GM06990 (cell line): ENCODE data around the gene AP1S1.

Source experiments
- DNase-seq: peaks from one replicate; pipeline ENCODE4 v3.0.0-alpha.2; 2011; ENCODE audit not compliant: insufficient read length; ENCODE audit errors: extremely low read depth
- H3K27me3 ChIP-seq: replicated peaks from 2 replicates; pipeline ENCODE4 v1.6.0; 2011; ENCODE audit warnings: low read length; ENCODE audit not compliant: control insufficient read depth, insufficient read depth
- H3K36me3 ChIP-seq: 2 replicates; pipeline ENCODE4 v1.5.1; 2011; ENCODE audit warnings: low read length; ENCODE audit not compliant: control insufficient read depth, insufficient read depth
- H3K4me3 ChIP-seq: replicated peaks from 2 replicates; pipeline ENCODE4 v1.5.1; 2011; ENCODE audit warnings: low read depth, mild to moderate bottlenecking, control low read depth, low read length
- TF ChIP-seq, protein P1 (sequence below): IDR thresholded peaks from 2 replicates; pipeline ENCODE4 v1.5.1; 2011; ENCODE audit warnings: low read length, control low read depth, mild to moderate bottlenecking, inconsistent platforms; ENCODE audit not compliant: insufficient read depth, poor library complexity, severe bottlenecking

The AP1S1 gene

DNA sequence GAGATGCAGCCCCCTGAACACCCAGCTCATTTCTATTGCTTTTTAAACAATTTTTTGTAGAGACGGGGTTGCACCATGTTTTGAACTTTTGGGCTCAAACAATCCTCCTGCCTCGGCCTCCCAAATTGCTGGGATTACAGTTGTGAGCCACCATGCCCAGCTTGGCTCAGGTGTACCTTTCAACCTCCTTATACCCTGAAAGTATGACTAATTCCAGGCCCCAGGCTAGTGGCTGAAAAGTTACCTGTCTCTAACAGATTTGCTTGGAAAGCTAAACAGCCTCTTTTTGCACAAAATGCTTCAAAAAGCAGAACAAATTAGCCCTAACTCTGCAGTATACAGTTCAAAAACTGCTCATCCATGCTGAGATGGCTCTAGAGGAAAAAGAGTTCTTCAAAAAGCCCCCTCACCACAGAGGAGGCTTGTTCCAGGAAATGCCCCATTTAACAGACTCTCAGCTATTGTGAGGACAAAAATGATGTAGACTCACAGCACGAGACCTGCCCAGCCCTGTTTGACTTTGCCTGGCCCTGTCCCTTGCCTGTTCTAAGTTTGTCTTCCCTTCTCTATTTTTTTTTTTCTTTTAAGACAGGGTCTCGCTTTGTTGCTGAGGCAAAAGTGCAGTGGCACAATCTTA lies 13.4 kb upstream of the AP1S1 start:
- Histone ChIP-seq H3K27me3 (peaks cover under 1% of the 10 kb centered on the region; the same call in 1 of the 2 replicates), H3K4me3 (no peak overlapping the region), H3K36me3 (no peaks in the 10 kb centered on the region)
- TF ChIP-seq, protein P1, sequence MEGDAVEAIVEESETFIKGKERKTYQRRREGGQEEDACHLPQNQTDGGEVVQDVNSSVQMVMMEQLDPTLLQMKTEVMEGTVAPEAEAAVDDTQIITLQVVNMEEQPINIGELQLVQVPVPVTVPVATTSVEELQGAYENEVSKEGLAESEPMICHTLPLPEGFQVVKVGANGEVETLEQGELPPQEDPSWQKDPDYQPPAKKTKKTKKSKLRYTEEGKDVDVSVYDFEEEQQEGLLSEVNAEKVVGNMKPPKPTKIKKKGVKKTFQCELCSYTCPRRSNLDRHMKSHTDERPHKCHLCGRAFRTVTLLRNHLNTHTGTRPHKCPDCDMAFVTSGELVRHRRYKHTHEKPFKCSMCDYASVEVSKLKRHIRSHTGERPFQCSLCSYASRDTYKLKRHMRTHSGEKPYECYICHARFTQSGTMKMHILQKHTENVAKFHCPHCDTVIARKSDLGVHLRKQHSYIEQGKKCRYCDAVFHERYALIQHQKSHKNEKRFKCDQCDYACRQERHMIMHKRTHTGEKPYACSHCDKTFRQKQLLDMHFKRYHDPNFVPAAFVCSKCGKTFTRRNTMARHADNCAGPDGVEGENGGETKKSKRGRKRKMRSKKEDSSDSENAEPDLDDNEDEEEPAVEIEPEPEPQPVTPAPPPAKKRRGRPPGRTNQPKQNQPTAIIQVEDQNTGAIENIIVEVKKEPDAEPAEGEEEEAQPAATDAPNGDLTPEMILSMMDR = no peak
- DNase-seq = no peak

DNA sequence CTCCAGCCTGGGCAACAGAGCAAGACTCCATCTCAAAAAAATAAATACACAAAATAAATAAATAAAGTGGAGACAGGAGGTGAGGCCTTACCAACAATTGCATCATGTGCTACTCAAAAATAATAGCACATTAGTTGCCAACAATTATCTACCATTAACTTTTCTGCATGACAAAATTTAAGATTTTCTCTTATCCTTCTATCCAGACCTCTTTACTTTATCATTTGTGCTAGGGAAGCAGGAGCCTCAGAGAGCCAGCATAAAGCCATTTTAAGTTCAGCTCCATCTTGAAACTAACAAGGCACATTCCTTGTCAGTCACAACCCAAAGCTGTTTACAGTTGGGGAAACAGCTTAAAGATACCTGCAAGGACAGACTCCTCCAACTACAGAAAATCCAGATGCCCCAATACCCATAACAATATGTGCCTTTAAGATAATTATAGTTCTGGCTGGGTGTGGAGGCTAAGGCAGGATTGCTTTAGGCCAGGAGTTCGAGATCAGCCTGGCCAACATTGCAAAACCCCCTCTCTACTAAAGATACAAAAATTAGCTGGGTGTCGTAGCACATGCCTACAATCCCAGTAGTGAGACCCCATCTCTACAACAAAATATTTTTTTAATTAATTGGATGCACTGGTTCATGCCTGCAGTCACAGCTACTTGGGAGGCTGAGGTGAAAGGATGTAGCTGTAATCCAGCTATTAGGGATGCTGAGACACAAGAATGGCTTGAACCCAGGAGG lies 2.2 kb upstream of the AP1S1 start:
- Histone ChIP-seq H3K36me3 (no peaks in the 10 kb centered on the region), H3K4me3 (no peak overlapping the region), H3K27me3 (no peaks in the 10 kb centered on the region; the same call in 1 of the 2 replicates)
- DNase-seq = no peak
- TF ChIP-seq, protein P1 = no peak

DNA sequence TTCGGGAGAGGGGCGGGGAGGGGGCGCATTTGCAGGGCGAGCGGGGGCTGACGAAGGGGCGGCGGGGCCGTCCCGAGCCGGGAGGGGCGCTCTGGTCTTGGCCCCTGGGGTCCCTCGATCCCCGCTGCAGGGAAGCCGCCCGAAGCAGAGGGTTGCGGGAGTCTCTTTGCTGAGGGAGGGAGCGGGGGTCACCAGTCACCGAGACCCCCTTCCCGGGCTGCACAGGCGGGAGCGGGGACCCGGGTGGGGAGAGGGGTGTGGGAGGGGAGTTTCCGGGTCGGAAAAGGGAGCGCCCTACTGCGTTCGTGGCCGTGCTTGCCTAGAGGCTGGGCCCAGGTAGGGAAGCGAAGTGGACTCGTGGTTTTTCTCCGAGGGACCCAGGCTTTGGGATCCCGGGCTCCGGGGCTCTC lies 422 bp downstream of the AP1S1 start:
- Histone ChIP-seq H3K36me3 (peaks cover 5% of the 10 kb centered on the region), H3K4me3 (peak overlapping the region; percentile 92), H3K27me3 (no peaks in the 10 kb centered on the region)
- TF ChIP-seq, protein P1 = no peak
- DNase-seq = no peak

DNA sequence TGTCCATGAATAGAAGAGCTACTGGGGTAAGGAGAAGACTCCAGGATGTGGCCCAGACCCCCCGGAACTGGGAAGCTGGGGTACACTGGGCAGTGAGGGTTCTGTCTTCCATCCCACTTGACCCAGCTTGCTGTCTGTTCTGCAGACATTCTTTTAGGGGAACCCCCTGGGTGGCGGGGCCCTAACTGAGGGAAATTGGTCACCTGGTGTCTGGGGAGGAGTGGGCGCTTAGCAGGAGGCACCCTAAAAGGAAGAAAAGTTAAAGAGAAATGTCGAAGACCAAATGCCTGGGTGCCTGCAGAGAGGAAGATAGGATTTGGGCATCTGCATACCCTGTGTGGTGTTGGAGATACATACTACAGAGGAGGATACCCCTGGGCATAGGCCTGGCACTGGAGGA lies 1.0 kb downstream of the AP1S1 start:
- DNase-seq = no peak
- Histone ChIP-seq H3K27me3 (no peaks in the 10 kb centered on the region), H3K4me3 (peak overlapping the region; percentile 92), H3K36me3 (peaks cover 5% of the 10 kb centered on the region)
- TF ChIP-seq, protein P1 = no peak

DNA sequence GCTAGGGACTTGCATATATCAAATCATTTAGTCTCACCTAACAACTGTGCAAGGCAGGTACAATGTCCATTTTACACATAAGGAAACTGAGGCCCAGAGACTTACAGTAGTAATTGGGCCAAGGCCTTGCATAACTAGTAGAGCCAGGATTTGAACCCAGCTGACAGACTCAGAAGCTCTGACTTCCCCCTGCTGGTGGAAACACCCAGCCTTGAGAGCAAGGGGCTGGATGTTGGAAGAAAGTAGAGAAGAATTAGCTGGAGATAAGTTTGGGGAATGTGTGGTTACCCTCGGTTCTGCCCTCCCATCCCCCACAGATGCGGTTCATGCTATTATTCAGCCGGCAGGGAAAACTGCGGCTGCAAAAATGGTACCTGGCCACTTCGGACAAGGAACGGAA lies 2.0 kb downstream of the AP1S1 start:
- TF ChIP-seq, protein P1 = no peak
- DNase-seq = no peak
- H3K36me3 ChIP-seq = peaks cover 5% of the 10 kb centered on the region
- H3K4me3 ChIP-seq = no peak overlapping the region
- H3K27me3 ChIP-seq = no peaks in the 10 kb centered on the region
